Retinal pigment epithelial cell (primary cell): ENCODE measurements around the gene PCSK2.
A peak's percentile ranks its signal among the peaks of the same experiment; 100 is the strongest.

Source experiments
- DNase-seq: peaks from one replicate; pipeline ENCODE4 v3.0.0-alpha.2; 2010; ENCODE audit warnings: low read depth
- H3K4me3 ChIP-seq: 2 replicates; pipeline ENCODE4 v1.5.1; 2011; ENCODE audit warnings: mild to moderate bottlenecking, low read length, control low read depth, moderate library complexity
- TF ChIP-seq, protein P1 (sequence below): conservative IDR thresholded peaks from 2 replicates; pipeline ENCODE4 v1.5.1; 2011; ENCODE audit warnings: low read depth, low read length, control low read depth, inconsistent platforms

The PCSK2 gene

DNA sequence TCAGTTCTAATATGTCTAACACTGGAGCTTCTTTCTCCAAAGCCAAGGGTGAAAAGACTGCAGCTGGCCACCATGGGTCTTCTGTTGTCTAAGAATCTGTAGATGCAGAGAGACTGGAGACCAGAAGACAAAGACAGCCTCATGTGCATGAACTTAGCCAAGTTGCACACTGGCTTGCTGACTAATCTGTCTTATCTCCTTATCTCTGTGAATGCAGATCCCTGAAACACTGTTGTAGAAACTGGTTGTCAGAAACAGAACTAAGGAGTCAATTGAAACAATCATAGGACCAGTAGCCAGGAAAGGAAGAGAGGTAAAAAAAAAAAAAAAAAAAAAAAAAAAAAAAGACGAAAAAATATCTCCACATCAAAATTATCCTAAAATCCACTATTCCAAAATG, 194.7 kb downstream of the PCSK2 start:
- H3K4me3 ChIP-seq, result no peak overlapping the region
- TF ChIP-seq, protein P1, sequence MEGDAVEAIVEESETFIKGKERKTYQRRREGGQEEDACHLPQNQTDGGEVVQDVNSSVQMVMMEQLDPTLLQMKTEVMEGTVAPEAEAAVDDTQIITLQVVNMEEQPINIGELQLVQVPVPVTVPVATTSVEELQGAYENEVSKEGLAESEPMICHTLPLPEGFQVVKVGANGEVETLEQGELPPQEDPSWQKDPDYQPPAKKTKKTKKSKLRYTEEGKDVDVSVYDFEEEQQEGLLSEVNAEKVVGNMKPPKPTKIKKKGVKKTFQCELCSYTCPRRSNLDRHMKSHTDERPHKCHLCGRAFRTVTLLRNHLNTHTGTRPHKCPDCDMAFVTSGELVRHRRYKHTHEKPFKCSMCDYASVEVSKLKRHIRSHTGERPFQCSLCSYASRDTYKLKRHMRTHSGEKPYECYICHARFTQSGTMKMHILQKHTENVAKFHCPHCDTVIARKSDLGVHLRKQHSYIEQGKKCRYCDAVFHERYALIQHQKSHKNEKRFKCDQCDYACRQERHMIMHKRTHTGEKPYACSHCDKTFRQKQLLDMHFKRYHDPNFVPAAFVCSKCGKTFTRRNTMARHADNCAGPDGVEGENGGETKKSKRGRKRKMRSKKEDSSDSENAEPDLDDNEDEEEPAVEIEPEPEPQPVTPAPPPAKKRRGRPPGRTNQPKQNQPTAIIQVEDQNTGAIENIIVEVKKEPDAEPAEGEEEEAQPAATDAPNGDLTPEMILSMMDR, result no peak
- DNase-seq, result no peak

DNA sequence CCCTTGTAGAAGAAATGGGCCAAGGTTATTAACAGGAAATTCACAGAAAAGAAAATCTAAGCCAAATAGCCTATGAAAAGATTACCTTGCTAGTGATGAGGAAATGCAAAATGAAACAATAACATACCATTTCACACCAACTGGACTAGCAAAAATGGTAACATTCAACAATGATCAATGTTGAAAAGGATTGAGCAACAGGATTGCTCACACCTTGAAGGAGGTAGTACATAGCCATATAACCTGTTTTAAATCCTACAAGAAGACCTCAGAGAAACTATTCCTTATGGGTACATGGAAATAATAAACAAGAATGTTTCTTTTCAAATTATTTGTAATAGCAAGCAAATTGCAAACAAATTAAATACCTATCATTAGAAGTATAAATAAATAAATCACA, 196.9 kb downstream of the PCSK2 start:
- DNase-seq, result no peak
- TF ChIP-seq, protein P1, result no peak
- H3K4me3 ChIP-seq, result no peak overlapping the region

DNA sequence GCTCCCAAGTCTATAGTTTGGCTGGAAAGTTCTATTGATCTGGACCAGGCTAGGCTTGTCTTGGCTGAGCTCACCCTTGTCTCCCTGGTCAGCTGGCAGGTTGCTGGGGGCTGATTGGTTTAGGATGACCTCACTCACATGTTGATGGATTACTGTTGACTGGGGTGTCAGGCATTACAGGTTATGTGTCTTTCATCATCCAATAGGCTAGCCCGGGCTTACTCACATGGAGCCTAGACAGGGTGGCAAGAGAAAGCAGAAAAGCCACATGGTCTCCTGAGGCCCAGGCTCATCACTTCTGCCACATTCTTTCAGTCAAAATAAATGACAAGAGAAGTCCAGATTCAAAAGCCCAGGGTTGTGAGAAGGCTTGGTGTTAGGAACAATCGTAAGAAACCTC, 200.8 kb downstream of the PCSK2 start:
- no peak overlapping the region for H3K4me3 ChIP-seq
- TF ChIP-seq, protein P1, result no peak
- DNase-seq, result no peak

DNA sequence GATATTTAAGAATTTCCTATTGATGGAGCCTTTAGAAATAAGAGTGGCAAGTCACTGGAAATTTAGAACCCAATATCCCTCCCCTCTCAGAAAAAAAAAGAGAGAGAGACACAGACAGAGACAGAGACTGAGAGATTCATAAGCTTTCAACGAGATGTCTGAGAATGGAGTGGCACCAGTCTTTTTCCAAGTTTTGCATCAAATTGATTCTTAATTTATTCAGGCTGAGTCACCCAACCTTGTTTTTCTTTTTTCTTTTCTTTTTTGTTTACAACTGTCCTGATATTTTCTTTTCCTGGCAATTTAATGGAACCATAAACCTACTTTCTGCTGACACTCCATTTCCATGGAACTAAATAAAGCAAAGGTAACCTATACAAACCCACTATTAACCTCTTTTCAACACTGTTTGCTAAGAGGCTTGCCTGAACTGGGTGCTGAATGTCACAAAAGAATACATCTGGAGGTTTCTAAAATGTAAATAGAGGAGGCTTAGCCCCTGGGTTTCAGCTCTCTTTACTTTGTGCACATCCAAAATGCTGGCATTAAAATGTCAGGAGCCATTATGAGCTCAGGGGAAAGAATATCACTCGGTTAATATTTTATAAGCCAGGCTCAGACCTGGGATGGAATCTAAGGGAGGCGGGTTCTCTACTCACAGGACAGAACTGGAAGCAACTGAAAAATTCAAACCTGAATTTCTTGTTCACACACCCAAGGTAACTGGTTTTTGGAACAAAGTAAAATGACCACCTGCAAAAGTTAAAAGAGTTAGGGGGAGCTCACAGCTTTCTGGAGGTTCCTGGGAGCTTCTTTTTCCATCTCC, 203.5 kb downstream of the PCSK2 start:
- TF ChIP-seq, protein P1, result no peak
- H3K4me3 ChIP-seq, result no peak overlapping the region
- DNase-seq, result no peak

DNA sequence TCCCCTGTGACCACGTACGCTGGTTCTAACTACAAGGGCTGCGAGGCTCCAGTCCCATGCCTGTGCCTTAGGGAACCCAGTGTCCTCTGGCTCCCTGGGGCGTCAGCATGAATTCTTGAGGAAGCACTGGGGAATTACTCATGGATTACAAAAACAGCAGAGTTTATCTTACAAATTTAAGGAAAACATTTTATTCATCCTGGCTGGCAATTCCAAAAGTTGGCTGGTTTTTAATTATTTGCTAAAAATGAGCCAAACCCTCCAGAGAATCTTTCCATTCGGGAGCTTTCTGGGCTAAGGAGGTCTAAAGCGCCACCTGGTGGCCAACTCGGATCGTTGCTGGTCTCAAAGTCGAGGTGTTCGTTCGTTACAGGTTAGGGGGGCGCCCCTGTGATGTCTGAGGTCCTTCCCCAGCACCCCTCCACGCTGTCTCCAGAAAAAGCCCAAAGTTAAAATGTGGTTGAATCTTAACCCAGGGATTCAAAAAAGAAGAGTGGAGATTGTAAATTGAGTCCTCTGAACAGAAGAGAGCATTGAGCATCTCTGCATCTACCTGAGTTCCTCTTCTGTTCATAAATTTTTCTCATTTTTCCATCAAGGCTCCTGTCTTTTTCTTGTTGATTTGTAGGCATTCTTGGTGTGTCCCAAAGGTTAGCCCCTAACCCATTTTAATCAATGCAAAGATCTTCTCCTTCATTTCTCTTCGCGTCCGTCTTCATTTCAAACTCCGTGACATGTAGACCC, 205.0 kb downstream of the PCSK2 start:
- TF ChIP-seq, protein P1, result peak; percentile 88
- peak; percentile 2 for DNase-seq
- H3K4me3 ChIP-seq, result no peak overlapping the region

DNA sequence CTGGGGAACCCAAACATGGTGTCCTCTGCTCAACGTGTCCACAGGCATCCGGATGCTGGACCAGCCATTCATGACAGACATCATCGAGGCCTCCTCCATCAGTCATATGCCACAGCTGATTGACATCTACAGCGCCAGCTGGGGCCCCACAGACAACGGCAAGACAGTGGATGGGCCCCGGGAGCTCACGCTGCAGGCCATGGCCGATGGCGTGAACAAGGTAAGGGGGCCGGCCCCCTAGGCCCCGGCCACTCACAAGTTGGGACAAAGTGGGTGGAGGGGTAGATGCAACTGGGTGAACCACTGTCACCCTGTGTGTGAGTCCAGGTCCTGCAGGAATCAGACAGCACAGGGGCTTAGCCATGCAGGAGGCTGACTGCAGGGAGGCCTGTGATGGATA, 209.8 kb downstream of the PCSK2 start:
- H3K4me3 ChIP-seq, result no peak overlapping the region
- DNase-seq, result no peak
- TF ChIP-seq, protein P1, result no peak
